Measurements from ENCODE around the gene OR13J1.

The OR13J1 gene

DNA sequence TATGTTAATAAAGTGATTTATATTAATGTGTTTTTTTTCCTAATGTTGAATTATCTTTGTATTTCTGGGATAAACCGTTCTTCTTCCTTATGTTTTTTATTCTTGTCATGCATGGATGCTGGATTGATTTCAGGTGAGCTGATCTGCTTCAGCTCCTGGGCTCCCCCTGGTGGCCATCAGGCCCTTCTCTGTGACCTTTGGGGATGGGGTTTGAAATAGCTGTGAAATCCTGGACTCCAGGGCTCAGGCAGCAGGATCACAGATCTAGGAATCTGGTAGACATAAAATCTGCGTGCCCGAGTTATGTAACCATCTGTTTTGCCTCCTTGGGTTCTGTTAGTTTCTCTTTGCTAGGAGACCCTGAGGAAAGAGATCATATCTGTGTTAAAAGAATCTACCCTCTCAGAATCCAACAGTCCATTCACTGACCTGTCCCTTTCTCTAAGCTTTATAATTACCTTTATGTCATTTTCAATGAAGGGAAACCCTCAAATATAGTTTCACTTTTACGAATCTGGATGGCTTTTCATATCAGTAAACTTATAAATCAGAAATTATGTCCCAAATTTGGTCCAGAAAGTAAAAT is 12.2 kb upstream of the OR13J1 start:
- peak; percentile 78 for DNase-seq (ENCODE audit: low read depth)
- TF ChIP-seq CTCF (conservative IDR thresholded peaks at IDR 0.05; ENCODE audit: control insufficient read depth, insufficient read depth, low read depth, low read length) = peak; percentile 99
- no peak overlapping the region for H3K4me3 ChIP-seq (ENCODE audit: control insufficient read depth, low read depth, low read length)

DNA sequence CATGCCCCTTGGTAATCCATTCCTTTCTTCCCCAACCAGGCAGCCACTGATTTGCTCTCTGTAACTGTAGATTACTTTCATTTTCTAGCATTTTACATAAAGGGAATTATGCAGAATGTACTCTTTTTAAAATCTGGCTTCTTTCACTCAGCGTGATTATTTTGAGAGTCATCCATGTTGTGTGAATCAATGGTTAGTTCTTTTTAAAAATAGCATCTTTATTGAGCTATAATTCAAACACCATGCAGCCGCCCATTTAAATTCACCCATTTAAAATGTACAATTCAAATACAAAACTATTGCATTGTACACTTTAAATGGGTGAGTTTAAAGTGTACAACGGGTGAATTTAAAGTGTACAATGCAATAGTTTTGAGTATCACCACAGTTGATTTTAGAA is 2.3 kb upstream of the OR13J1 start:
- no peak for TF ChIP-seq CTCF (conservative IDR thresholded peaks at IDR 0.05; ENCODE audit: control insufficient read depth, insufficient read depth, low read depth, low read length)
- H3K4me3 ChIP-seq (ENCODE audit: control insufficient read depth, low read depth, low read length) = no peak overlapping the region

DNA sequence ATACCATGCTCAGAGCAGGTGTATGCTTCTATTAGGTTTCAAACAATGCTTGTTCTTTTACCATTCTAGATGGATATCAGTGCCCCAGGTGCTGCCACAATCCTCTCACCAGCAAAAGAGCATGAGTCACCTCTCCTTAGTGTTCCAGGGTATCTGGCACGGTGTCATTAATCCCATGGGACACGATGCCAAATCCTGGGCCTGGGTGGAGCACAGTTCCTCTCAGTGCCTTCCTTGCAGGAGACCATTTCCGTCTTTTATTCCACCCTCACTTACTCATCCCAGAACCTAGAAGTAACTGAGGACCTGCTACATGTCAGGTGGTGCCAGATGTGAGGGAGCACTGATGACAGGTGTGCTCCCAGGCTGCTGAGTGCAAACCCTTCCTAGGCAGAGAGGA is 1.3 kb upstream of the OR13J1 start:
- TF ChIP-seq CTCF (conservative IDR thresholded peaks at IDR 0.05; ENCODE audit: control insufficient read depth, insufficient read depth, low read depth, low read length) = no peak
- no peak overlapping the region for H3K4me3 ChIP-seq (ENCODE audit: control insufficient read depth, low read depth, low read length)
- no peak for DNase-seq (ENCODE audit: low read depth)

More for the DNA sequence above, 2.3 kb upstream of the OR13J1 start:
- DNase-seq (ENCODE audit: low read depth) = no peak

DNA sequence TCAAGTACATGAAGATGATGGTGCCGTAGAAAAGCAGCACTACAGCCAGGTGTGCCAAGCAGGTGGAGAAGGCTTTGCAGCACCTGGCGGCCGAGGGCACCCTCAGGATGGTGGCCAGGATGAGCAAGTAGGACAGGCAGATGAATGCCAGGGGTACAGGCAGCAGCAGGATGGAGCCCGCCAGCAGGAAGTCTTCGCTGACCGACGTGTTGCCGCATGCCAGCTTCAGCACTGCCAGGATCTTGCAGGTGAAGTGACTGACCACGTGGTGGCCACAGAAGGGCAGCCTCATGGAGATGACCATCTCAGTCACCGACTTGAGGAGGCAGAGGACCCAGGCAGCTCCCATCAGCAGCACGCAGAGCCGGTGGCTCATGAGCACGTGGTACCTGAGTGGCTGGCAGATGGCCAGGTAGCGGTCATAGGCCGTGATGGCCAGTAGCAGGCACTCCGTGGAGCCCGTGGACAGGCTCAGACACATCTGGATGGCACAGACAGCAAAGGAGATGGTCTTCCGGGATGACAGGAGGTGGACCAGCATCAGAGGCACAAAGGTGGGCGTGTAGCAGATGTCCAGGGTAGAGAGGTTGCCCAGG is 482 bp downstream of the OR13J1 start:
- TF ChIP-seq CTCF (conservative IDR thresholded peaks at IDR 0.05; ENCODE audit: control insufficient read depth, insufficient read depth, low read depth, low read length) = no peak
- H3K4me3 ChIP-seq (ENCODE audit: control insufficient read depth, low read depth, low read length) = no peak overlapping the region

DNA sequence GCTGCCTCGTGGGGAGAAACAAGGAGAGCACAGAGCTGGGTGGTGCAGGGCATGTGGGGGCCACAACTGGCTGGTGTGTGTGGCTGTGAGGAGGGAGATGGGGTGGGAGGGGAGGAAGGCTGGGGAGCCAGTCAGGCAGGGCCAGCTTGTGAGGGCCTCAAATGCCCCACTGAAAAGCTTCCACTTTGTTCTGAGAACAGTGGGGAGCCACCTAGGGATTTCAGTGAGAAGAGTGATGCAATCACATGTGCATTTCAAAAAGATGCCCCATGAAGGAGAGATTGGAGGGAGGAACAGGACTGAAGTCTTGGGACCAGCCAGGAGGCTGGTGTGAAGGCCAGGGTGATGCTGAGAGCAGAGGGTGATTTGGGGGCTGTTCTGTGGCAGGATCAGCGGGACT is 1.3 kb downstream of the OR13J1 start:
- TF ChIP-seq CTCF (conservative IDR thresholded peaks at IDR 0.05; ENCODE audit: control insufficient read depth, insufficient read depth, low read depth, low read length) = no peak
- no peak overlapping the region for H3K4me3 ChIP-seq (ENCODE audit: control insufficient read depth, low read depth, low read length)
- no peak for DNase-seq (ENCODE audit: low read depth)

More for the DNA sequence above, 482 bp downstream of the OR13J1 start:
- no peak for DNase-seq (ENCODE audit: low read depth)

GRCh38 chr9:35867538-35867937 is 2.7 kb downstream of the OR13J1 start:
- no peak for DNase-seq (ENCODE audit: low read depth)
- TF ChIP-seq CTCF (conservative IDR thresholded peaks at IDR 0.05; ENCODE audit: control insufficient read depth, insufficient read depth, low read depth, low read length) = no peak
- no peak overlapping the region for H3K4me3 ChIP-seq (ENCODE audit: control insufficient read depth, low read depth, low read length)
